ENCODE measurements around the gene OR2V2.

The OR2V2 gene

DNA sequence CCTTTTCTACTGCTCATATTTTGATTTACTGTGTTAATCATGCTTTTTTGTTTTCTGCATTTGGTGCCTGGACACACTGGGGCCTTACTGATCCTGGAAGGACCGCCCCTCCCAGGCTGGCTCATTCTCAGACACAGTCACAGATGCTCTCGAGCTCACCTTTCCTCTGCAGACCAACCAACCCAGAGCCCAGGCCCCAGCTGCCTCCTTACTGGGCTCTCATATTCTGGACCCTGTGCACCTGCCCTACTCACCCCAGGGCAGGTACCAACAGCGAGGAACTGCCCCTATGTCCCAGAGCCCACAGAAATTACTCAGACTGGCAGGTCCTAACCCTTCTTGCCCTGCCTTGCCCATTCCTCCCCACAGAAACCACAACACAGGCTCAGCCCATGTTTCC, 6.6 kb upstream of the OR2V2 start:
- peaks cover 2% of the 10 kb centered on the region for H3K9me3 ChIP-seq (ENCODE audit: low read length)
- no peak overlapping the region for H3K4me3 ChIP-seq (ENCODE audit: low read length)
- no peaks in the 10 kb centered on the region for H3K36me3 ChIP-seq (ENCODE audit: insufficient read depth, low read length)
- no peak overlapping the region for H2AFZ ChIP-seq (ENCODE audit: low read depth, low read length)
- peaks cover under 1% of the 10 kb centered on the region for H3K4me1 ChIP-seq (ENCODE audit: insufficient read depth, low read length)
- H3K27me3 ChIP-seq (ENCODE audit: insufficient read depth, low read length): peaks cover 12% of the 10 kb centered on the region

DNA sequence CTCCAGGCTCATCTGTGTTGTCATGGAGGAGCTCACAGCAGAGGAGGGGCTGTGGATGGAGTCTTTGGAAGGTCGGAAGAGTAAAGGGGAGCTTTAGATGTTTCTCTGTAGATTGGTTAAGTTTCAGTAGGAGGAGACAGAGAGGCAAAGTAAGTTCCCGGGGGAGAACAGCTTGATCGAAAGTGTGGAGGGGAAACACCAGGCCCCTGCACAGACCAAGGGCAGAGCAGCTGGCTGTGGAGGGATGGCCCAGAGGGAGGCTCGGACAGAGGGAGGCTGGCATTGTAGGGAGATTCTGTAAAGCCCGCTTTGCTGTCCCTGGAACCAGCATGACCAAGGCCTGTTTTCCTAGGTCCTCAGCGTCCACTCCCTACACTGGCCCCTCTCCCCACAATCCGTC, 5.3 kb upstream of the OR2V2 start:
- H3K36me3 ChIP-seq (ENCODE audit: insufficient read depth, low read length): no peaks in the 10 kb centered on the region
- peaks cover 12% of the 10 kb centered on the region for H3K27me3 ChIP-seq (ENCODE audit: insufficient read depth, low read length)
- H2AFZ ChIP-seq (ENCODE audit: low read depth, low read length): no peak overlapping the region
- H3K9me3 ChIP-seq (ENCODE audit: low read length): peaks cover 2% of the 10 kb centered on the region
- no peaks in the 10 kb centered on the region for H3K4me1 ChIP-seq (ENCODE audit: insufficient read depth, low read length)
- no peak overlapping the region for H3K4me3 ChIP-seq (ENCODE audit: low read length)

DNA sequence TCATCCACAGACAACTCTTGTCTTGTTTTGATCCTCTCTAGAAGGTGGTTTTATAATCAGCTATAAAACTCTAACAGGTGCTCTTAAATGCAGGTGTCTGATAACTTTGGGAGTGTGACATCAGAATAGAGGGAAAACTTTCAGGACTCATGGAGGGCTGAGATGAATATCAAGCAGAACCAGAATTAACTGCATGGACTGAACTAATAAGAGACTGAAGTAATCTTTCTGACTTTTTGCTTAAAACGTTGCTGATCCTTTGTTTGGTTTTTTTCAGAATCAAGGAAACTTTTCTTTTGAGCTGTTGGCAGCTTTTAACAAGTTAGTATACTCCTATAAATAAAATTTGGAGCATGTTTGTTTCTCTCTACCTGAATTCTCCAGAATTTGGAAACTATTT, 2.3 kb upstream of the OR2V2 start:
- peaks cover 2% of the 10 kb centered on the region for H3K9me3 ChIP-seq (ENCODE audit: low read length)
- peaks cover 12% of the 10 kb centered on the region for H3K27me3 ChIP-seq (ENCODE audit: insufficient read depth, low read length)
- no peak overlapping the region for H3K4me3 ChIP-seq (ENCODE audit: low read length)
- no peaks in the 10 kb centered on the region for H3K4me1 ChIP-seq (ENCODE audit: insufficient read depth, low read length)
- H3K36me3 ChIP-seq (ENCODE audit: insufficient read depth, low read length): no peaks in the 10 kb centered on the region
- H2AFZ ChIP-seq (ENCODE audit: low read depth, low read length): no peak overlapping the region

DNA sequence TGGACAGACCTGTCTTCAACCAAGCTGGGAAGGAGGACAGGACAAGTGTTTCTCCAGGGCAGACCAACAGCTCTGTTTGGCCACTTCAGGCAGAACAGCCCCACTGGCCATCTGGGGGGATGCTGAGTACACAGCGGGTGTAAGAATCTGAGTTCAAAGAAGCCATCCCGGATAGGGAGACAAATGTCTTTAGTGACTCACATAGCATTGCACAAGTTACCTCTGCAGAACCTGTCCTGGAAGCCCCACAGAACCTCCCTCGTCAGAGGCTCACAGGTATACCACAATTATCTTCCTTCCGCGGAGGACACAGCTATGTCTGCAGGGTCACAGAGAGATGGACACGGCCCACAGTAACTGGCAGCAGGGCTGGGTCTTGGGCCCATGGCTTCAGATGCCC, 2.0 kb downstream of the OR2V2 start:
- Histone ChIP-seq H3K36me3 (ENCODE audit: insufficient read depth, low read length) (no peaks in the 10 kb centered on the region), H3K4me1 (ENCODE audit: insufficient read depth, low read length) (no peaks in the 10 kb centered on the region), H2AFZ (ENCODE audit: low read depth, low read length) (no peak overlapping the region), H3K9me3 (ENCODE audit: low read length) (no peaks in the 10 kb centered on the region), H3K4me3 (ENCODE audit: low read length) (no peak overlapping the region), H3K27me3 (ENCODE audit: insufficient read depth, low read length) (no peaks in the 10 kb centered on the region)

DNA sequence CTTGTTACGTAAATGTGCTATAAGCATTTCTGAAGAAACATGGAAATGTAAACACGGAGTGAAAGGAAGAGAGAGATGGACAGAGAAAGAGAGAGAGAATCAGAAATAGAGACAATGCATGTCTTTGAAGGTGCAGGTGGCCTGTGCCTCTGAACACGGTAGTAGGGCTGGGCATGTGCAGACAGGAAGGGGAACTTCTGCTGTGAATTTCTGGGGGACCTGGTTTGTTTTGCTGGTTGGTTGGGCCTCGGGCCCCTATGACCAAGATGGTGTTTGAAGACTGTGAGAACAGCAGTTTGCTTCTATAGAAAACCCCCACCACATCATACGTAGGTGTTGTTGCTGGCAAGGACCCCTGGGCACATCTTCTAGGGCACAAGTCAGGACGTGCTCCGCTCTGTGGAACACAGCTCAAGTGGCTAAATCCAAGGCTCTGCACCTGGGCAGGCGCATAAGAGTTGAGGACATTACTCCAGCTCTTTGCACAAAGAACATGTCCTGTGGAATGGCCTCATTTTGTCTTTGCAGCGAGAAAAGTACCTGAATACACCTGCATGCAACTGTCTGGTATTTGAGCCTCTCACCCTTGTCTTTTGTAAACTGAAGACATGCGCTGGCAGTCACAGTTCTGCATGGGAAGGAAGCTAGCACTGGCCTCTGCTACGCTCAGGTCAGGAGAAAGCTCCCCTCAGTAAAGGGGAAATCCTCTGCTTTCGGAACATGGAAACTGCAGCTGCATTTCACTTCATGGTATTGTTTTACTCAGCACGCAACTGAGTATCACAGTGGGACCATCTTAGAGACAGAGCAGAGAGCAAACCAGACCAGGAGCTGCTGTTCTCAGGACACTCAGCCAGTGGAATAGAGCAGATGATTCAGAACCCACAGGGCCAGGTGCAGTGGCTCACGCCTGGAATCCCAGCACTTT, 2.7 kb downstream of the OR2V2 start:
- Histone ChIP-seq H3K27me3 (ENCODE audit: insufficient read depth, low read length) (no peaks in the 10 kb centered on the region), H3K4me1 (ENCODE audit: insufficient read depth, low read length) (no peaks in the 10 kb centered on the region), H2AFZ (ENCODE audit: low read depth, low read length) (no peak overlapping the region), H3K4me3 (ENCODE audit: low read length) (no peak overlapping the region), H3K9me3 (ENCODE audit: low read length) (no peaks in the 10 kb centered on the region), H3K36me3 (ENCODE audit: insufficient read depth, low read length) (no peaks in the 10 kb centered on the region)

DNA sequence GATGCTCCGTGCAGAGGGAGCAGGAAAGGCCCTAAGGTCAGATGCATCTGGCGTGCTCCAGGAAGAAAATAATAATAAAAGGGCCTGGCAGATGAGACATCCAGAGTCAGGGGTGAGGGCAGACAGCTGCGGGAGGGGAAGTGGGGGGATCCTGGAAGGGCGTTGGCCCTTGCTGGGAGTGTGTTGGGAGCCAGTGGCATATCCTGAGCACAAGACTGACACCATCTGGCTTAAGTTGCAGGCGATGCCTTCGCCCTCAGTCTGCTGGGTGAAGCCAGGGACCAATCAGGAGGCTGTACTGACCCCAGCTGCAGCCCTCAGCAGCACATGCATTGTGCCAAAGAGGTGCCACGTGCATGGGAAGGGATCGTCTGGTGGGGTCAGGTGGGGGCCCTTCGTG, 3.8 kb downstream of the OR2V2 start:
- no peak overlapping the region for H3K4me3 ChIP-seq (ENCODE audit: low read length)
- H2AFZ ChIP-seq (ENCODE audit: low read depth, low read length): no peak overlapping the region
- no peaks in the 10 kb centered on the region for H3K36me3 ChIP-seq (ENCODE audit: insufficient read depth, low read length)
- H3K9me3 ChIP-seq (ENCODE audit: low read length): no peaks in the 10 kb centered on the region
- no peaks in the 10 kb centered on the region for H3K27me3 ChIP-seq (ENCODE audit: insufficient read depth, low read length)
- no peaks in the 10 kb centered on the region for H3K4me1 ChIP-seq (ENCODE audit: insufficient read depth, low read length)

DNA sequence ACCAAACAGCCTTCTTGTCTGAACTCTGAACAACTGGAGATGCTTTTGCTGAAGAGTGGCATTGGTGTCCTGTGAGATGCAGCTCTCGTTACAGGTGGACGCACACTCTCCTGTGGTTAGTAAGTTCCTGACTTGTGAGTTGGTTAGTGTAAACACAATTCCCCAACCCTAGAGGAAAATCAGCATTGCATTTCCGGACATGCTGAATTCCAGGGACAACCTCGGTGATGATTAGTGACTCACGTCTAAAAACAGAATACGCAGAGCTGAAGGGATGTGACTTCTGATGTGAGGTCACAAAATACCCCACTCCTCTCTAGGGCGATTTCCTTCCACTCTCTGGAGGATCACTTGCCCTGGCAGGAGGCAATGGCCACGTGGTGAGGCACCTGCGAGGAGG, 5.0 kb downstream of the OR2V2 start:
- Histone ChIP-seq H3K4me3 (ENCODE audit: low read length) (no peak overlapping the region), H3K9me3 (ENCODE audit: low read length) (no peaks in the 10 kb centered on the region), H3K36me3 (ENCODE audit: insufficient read depth, low read length) (no peaks in the 10 kb centered on the region), H3K27me3 (ENCODE audit: insufficient read depth, low read length) (no peaks in the 10 kb centered on the region), H2AFZ (ENCODE audit: low read depth, low read length) (no peak overlapping the region), H3K4me1 (ENCODE audit: insufficient read depth, low read length) (no peaks in the 10 kb centered on the region)

DNA sequence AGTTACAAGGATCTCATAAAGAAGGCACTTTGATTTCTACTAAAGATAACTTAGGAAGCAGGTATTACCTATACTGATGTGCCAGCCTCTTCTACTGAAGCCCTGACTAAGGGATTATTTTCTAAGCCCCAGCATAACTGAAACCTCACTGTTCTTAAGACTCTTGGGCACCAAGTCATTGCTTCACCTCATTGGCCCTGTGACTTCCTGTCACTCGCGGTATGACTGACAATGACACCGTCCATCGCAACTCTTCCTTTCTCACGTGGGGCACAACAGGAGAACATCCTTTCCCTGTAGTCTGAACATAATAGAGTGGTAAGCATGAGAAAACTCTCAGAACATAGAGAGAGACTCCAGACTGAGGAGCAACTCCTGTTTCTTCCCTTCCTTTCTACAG, 6.4 kb downstream of the OR2V2 start:
- no peaks in the 10 kb centered on the region for H3K36me3 ChIP-seq (ENCODE audit: insufficient read depth, low read length)
- no peaks in the 10 kb centered on the region for H3K4me1 ChIP-seq (ENCODE audit: insufficient read depth, low read length)
- no peak overlapping the region for H2AFZ ChIP-seq (ENCODE audit: low read depth, low read length)
- no peaks in the 10 kb centered on the region for H3K27me3 ChIP-seq (ENCODE audit: insufficient read depth, low read length)
- H3K4me3 ChIP-seq (ENCODE audit: low read length): no peak overlapping the region
- no peaks in the 10 kb centered on the region for H3K9me3 ChIP-seq (ENCODE audit: low read length)

DNA sequence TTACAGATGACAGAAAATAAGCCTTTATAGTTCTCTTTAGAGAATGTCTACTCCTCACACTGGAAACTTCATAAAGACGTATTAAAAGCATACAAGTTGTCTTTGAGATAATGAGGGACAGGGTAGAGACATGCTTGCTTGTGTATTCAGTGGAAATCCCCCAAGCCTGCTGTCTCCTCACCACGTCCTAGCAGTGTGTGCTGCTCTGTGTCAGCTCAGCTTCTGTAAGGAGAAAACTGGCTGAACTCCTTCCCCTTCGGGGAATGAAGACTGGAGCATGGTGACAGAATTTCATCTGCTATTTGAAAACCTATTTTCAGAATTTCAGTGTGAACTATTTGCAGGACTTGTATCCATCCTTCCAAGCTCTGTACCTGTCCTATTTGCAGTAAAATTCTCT, 9.4 kb downstream of the OR2V2 start:
- Histone ChIP-seq H2AFZ (ENCODE audit: low read depth, low read length) (no peak overlapping the region), H3K4me3 (ENCODE audit: low read length) (no peak overlapping the region), H3K4me1 (ENCODE audit: insufficient read depth, low read length) (peaks cover 2% of the 10 kb centered on the region), H3K36me3 (ENCODE audit: insufficient read depth, low read length) (no peaks in the 10 kb centered on the region), H3K27me3 (ENCODE audit: insufficient read depth, low read length) (no peaks in the 10 kb centered on the region), H3K9me3 (ENCODE audit: low read length) (no peaks in the 10 kb centered on the region)

DNA sequence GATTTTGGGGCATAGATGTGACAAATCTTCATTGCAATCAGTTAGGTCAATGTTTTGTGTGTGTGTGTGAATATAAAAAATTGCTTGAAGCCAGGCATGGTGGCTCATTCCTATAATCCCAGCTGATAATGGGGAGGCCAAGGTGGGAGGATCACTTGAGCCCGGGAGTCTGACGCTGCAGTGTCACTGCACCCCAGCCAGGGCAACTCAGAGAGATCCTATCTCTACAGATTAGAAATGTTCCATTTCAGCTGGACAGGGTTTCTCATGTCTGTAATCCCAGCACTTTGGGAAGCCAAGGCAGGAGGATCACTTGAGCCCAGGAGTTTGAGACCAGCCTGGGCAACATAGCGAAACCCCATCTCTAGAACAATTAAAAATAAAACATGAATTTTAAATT, 11.5 kb downstream of the OR2V2 start:
- Histone ChIP-seq H3K4me1 (ENCODE audit: insufficient read depth, low read length) (peaks cover 2% of the 10 kb centered on the region), H3K4me3 (ENCODE audit: low read length) (no peak overlapping the region), H2AFZ (ENCODE audit: low read depth, low read length) (no peak overlapping the region), H3K36me3 (ENCODE audit: insufficient read depth, low read length) (no peaks in the 10 kb centered on the region), H3K27me3 (ENCODE audit: insufficient read depth, low read length) (peaks cover 4% of the 10 kb centered on the region), H3K9me3 (ENCODE audit: low read length) (no peaks in the 10 kb centered on the region)

DNA sequence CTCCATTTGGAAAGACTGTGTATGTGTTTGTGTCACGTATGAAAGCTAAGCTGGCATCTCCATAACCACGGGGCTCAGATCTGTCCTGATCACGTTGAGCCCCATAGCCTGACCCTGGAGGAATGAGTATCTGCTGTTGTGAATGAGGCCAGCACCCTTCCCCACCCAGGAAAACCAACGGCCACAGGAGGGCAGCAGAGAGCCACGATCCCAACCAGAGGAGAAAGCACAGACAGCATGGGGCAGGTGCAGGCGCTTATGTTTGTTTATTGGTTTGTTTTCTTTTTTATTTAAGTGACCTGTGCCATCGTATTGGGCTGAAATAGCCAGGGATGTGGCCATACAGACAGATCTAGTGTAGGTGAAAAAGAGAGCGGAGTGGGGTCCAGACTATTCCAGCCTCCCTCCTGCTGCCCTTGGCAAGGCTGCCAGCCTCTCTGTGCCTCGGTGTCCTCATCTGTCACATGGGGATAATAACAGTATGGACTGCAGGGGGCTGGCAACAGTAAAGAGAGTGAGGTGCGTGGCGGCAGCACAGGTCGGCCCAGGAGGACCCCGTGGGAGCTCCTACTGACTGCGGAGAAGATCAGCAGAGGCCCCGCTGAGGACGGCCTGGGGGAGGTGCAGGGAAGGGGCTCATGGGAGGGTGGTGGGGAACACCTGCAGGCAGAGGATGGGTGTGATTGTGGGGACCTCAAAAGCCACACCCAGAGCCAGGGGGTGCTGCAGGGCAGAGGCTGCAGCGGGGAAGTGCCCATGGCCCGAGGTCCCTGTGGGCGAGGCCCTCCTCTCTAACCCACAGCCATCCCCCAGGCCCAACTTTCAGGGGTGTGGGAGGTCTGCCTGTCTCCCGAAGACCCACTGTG, 12.1 kb downstream of the OR2V2 start:
- Histone ChIP-seq H3K36me3 (ENCODE audit: insufficient read depth, low read length) (no peaks in the 10 kb centered on the region), H3K4me3 (ENCODE audit: low read length) (no peak overlapping the region), H3K9me3 (ENCODE audit: low read length) (no peaks in the 10 kb centered on the region), H3K27me3 (ENCODE audit: insufficient read depth, low read length) (peaks cover 5% of the 10 kb centered on the region), H2AFZ (ENCODE audit: low read depth, low read length) (no peak overlapping the region), H3K4me1 (ENCODE audit: insufficient read depth, low read length) (peaks cover 2% of the 10 kb centered on the region)

DNA sequence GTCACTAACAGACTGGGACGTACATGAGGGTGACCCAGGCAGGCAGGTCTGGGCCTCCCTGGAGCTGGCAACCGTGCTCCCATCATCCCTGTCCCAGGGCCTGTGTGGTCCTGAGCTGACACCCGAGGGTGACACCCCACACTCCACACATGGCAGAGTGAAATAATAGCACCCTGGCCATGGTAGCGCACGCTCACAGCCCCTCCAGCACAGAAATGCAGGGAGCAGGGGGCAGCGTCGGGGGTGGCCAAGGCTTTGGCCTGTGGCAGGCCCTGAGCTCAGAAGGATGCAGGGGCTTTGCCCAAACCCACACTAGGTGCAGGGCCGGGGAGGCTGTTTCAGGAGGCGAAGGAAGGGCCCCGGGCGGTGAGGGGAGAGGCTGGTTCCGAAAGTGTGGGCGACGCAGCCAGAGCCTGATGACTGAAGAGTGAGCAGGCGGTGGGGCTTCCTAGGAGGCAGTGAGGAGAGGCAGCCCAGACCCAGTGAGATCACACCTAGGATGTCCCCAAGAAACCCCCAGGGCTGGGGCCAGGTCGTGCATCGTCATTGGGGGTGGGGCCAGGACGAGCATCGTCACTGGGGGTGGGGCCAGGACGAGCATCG, 12.9 kb downstream of the OR2V2 start:
- peak overlapping the region; percentile 42 for H3K4me3 ChIP-seq (ENCODE audit: low read length)

More for the DNA sequence above, 12.9 kb downstream of the OR2V2 start:
- no peaks in the 10 kb centered on the region for H3K36me3 ChIP-seq (ENCODE audit: insufficient read depth, low read length)
- H3K9me3 ChIP-seq (ENCODE audit: low read length): no peaks in the 10 kb centered on the region
- peaks cover 7% of the 10 kb centered on the region for H3K27me3 ChIP-seq (ENCODE audit: insufficient read depth, low read length)
- peaks cover 2% of the 10 kb centered on the region for H3K4me1 ChIP-seq (ENCODE audit: insufficient read depth, low read length)
- H2AFZ ChIP-seq (ENCODE audit: low read depth, low read length): no peak overlapping the region
